GM12878 (cell line): ENCODE data around the gene SLC39A11. TPM values are rescaled to one million over a fixed set of nuclear protein-coding genes. Genes with fewer than 3 reads are reported as not detected.

Experiments used
- ATAC-seq: fragments of 200-7000 bp; cut with Tn5 transposase; 3 replicates; pipeline ENCODE4 v1.9.1; 2020; ENCODE audit warnings: mild to moderate bottlenecking, moderate library complexity
- BruUV-seq: library from RNA; stranded (reverse); fragments of 400-500 nt; replicated peaks from 2 replicates; lab custom pipeline; 2021; lab: Mats Ljungman, UMichigan
- CTCF ChIA-PET: fragments of 300-600 bp; sonication (Branson Sonifier 250); formaldehyde crosslinking; extraction: SDS; loops from one replicate; lab custom pipeline; 2021; ENCODE audit warnings: inconsistent platforms; lab: Yijun Ruan, JAX
- POLR2A ChIA-PET: fragments of 350-600 bp; formaldehyde crosslinking; extraction: SDS; loops from one replicate; lab custom pipeline; 2021; ENCODE audit warnings: inconsistent platforms; lab: Charles Lee
- RAD21 ChIA-PET: fragments of 300-600 bp; sonication (Branson Sonifier 250); formaldehyde crosslinking; loops from one replicate; lab custom pipeline; 2023; ENCODE audit warnings: antibody characterized with exemption; ENCODE audit not compliant: unreplicated experiment; lab: Charles Lee
- SMC1A ChIA-PET: fragments of 300-600 bp; sonication (Branson Sonifier 250); formaldehyde crosslinking; loops from one replicate; lab custom pipeline; 2023; ENCODE audit not compliant: unreplicated experiment, uncharacterized antibody; lab: Charles Lee
- DNase-seq: peaks from one replicate; pipeline ENCODE4 v3.0.0-alpha.2; 2011; ENCODE audit warnings: low read depth, low spot score
- FAIRE-seq: peaks from 3 replicates; lab custom pipeline; 2011; peaks lifted over from hg19 to GRCh38; lab: Jason Lieb, UNC
- H2AFZ ChIP-seq: 2 replicates; pipeline ENCODE4 v1.6.0; 2011; ENCODE audit warnings: low read depth, low read length, control low read depth; ENCODE audit not compliant: control insufficient read depth
- H3K27ac ChIP-seq: 2 replicates; pipeline ENCODE4 v1.5.1; 2011; ENCODE audit warnings: control low read depth; ENCODE audit not compliant: control insufficient read depth, insufficient read depth
- H3K27me3 ChIP-seq, 2 experiments: replicated peaks in 1 of 2; 2 replicates each; pipeline versions ENCODE4 v1.6.0 to v1.6.1; 2011; ENCODE audit warnings: low read length in 1 of 2; ENCODE audit not compliant: control insufficient read depth in 2 of 2, insufficient read depth in 2 of 2
- H3K36me3 ChIP-seq, 2 experiments: 2 replicates each; pipeline ENCODE4 v1.5.1; 2011; ENCODE audit warnings: low read length in 1 of 2; ENCODE audit not compliant: control insufficient read depth in 2 of 2, insufficient read depth in 2 of 2
- H3K4me1 ChIP-seq: 2 replicates; pipeline ENCODE4 v1.6.1; 2011; ENCODE audit warnings: mild to moderate bottlenecking, low read length, moderate library complexity, mixed read lengths; ENCODE audit not compliant: control insufficient read depth, insufficient read depth
- H3K4me2 ChIP-seq: 2 replicates; pipeline ENCODE4 v1.6.0; 2011; ENCODE audit warnings: control low read depth; ENCODE audit not compliant: control insufficient read depth, insufficient read depth
- H3K4me3 ChIP-seq: fragments of 200-600 bp; sonication (generic); 2 replicates; pipeline ENCODE4 v1.5.1; 2016
- H3K79me2 ChIP-seq: 2 replicates; pipeline ENCODE4 v1.6.0; 2011; ENCODE audit warnings: low read length; ENCODE audit not compliant: control insufficient read depth, insufficient read depth
- H3K9ac ChIP-seq: 2 replicates; pipeline ENCODE4 v1.8.0; 2011; ENCODE audit warnings: low read length, control low read depth, mixed read lengths; ENCODE audit not compliant: control insufficient read depth, insufficient read depth
- H3K9me3 ChIP-seq: replicated peaks from 3 replicates; pipeline ENCODE4 v1.5.1; 2011; ENCODE audit warnings: mild to moderate bottlenecking, low read length; ENCODE audit not compliant: control insufficient read depth, insufficient read depth
- H4K20me1 ChIP-seq: 2 replicates; pipeline ENCODE4 v1.6.0; 2011; ENCODE audit not compliant: control insufficient read depth, insufficient read depth
- EP300 ChIP-seq, 2 experiments: fragments of 150-350 bp in 1 of 2; IDR thresholded peaks; 2 replicates each; pipeline ENCODE4 v1.6.1; 2011 to 2012; ENCODE audit warnings: low read depth in 2 of 2, low read length in 2 of 2, borderline replicate concordance in 1 of 2, improper control_type of control experiment in 1 of 2, inconsistent platforms in 1 of 2; ENCODE audit not compliant: control insufficient read depth in 1 of 2
- ZBED1 ChIP-seq: IDR thresholded peaks from 2 replicates; pipeline ENCODE4 v1.6.1; 2016; ENCODE audit warnings: borderline replicate concordance
- WGBS: methylation state at CpG from one replicate; pipeline ENCODE4 v1.1.6; 2016; ENCODE audit warnings: low lambda C conversion rate; ENCODE audit not compliant: insufficient replicate concordance, insufficient coverage; ENCODE audit errors: missing lambda C conversion rate; 5-methylcytosine and 5-hydroxymethylcytosine counted together
- in situ Hi-C: fragments of 300-500 bp; cut with MboI; formaldehyde crosslinking; loops from 9 replicates; pipeline ENCODE4 v1.14.3; 2018; ENCODE audit warnings: mixed read lengths
- intact Hi-C: fragments of 100-400 bp; cut with micrococcal nuclease; formaldehyde crosslinking; loops from one replicate; pipeline ENCODE4 v1.14.2; 2022; ENCODE audit not compliant: unreplicated experiment
- polyA plus RNA-seq, 11 experiments: library from polyadenylated mRNA; depleted of rRNA in 4 of 11; unstranded in 6 of 11; stranded (reverse) in 5 of 11; fragments of >200 nt; fragmentation: Nextera tagmentation in 4 of 11; fragmentation: Illumina TruSeq in 1 of 11; extraction: Ambion mirVana in 4 of 11; extraction: Trizol in 1 of 11; gene quantifications; 1 replicate in 1 of 11; 2 replicates in 10 of 11; pipeline versions ENCODE4 v1.2.1 to v1.2.3, GENCODE V29; 2011 to 2016; ENCODE audit warnings: inconsistent platforms in 2 of 11, missing spikeins in 2 of 11, low read depth in 1 of 11
- total RNA-seq, 4 experiments: library from RNA; depleted of rRNA in 3 of 4; stranded (reverse); fragments of >200 nt in 3 of 4; fragmentation: Illumina TruSeq in 1 of 4; extraction: Trizol in 1 of 4; gene quantifications; 2 replicates each; pipeline versions ENCODE4 v1.2.1 to v1.2.3, GENCODE V29; 2013 to 2021
- TF ChIP-seq, protein P1 (sequence below): fragments of 450-650 bp; IDR thresholded peaks from 2 replicates; pipeline ENCODE4 v1.6.1; 2017; ENCODE audit warnings: borderline replicate concordance
- TF ChIP-seq, protein P2 (sequence below): fragments of 450-650 bp; formaldehyde crosslinking; IDR thresholded peaks from 2 replicates; pipeline ENCODE4 v1.4.0; 2020; ENCODE audit warnings: mild to moderate bottlenecking, moderate library complexity

Gene SLC39A11
- total and polyA plus RNA-seq, 10 of the 15 experiments (the other 5 are each of a cell fraction or from before 2014, with no cell fraction given), result 8.6 to 23.8 (median 14.0) TPM

DNA sequence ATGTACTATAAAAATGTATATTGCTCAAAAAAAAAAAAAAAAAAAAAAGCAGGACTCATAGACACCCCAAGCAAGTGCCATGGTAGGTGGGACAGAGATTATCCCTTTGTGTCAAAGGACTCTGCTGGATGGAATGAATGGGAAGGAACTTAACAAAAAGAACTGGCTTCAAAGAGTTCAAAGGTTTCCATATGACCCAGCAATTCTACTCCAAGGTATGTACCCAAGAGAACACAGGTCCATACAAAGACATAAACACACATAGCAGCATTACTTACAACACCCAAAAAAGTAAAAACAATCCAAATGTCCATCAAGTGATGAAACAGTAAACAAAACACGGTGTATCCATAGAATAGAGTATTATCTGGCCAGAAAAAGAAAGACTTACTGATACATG, 255.2 kb downstream of the SLC39A11 start (continued):
- no peak for TF ChIP-seq ZBED1
- no peak for TF ChIP-seq EP300 (IDR thresholded peaks at IDR 0.05; ENCODE audit: borderline replicate concordance in 1 of 2, control insufficient read depth in 1 of 2, low read depth in 2 of 2, low read length in 2 of 2)
- TF ChIP-seq, protein P1, sequence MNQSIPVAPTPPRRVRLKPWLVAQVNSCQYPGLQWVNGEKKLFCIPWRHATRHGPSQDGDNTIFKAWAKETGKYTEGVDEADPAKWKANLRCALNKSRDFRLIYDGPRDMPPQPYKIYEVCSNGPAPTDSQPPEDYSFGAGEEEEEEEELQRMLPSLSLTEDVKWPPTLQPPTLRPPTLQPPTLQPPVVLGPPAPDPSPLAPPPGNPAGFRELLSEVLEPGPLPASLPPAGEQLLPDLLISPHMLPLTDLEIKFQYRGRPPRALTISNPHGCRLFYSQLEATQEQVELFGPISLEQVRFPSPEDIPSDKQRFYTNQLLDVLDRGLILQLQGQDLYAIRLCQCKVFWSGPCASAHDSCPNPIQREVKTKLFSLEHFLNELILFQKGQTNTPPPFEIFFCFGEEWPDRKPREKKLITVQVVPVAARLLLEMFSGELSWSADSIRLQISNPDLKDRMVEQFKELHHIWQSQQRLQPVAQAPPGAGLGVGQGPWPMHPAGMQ, result no peak
- TF ChIP-seq, all 136 proteins: peak for 0

DNA sequence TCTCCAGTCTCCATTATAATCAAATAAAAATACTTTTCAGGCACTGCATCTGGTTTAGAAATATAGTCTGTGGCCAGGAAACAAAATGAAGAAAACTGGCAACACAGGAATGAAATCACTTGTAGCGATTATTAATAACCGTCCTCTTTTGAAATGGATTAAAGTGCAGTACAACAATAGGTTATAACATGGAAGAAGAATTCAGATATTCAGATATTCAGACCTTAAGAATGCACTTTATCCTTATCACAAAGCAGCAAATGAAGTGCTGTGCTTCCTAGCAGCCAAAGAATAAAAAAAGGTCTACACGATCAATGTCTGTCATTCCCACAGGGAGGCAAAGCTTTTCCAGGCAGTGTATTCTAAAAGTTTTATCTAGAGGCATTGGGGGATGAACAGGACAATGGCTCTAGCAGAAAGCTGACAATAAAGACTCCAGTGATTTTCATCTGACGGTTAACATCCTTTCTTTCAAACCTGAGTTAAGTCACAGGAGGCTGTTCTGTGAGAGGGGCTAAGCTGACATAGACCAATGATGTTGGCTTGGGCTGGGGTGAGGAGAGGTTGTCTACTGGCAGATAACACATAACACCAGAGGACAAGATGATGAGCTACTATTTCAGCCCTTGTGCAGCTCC, 259.2 kb downstream of the SLC39A11 start:
- no peak overlapping the region for H2AFZ ChIP-seq
- CTCF ChIA-PET, result no interaction called here
- H3K4me1 ChIP-seq, result no peaks in the 10 kb centered on the region
- no peak for FAIRE-seq
- in situ Hi-C loops, result no loop called here
- SMC1A ChIA-PET, result no interaction called here
- ATAC-seq, result no peak
- DNase-seq, result no peak
- no peak overlapping the region for H3K4me3 ChIP-seq
- no TSS peak for BruUV-seq
- intact Hi-C loops, result no loop called here
- H3K27me3 ChIP-seq, result no peaks in the 10 kb centered on the region
- TF ChIP-seq, protein P2, sequence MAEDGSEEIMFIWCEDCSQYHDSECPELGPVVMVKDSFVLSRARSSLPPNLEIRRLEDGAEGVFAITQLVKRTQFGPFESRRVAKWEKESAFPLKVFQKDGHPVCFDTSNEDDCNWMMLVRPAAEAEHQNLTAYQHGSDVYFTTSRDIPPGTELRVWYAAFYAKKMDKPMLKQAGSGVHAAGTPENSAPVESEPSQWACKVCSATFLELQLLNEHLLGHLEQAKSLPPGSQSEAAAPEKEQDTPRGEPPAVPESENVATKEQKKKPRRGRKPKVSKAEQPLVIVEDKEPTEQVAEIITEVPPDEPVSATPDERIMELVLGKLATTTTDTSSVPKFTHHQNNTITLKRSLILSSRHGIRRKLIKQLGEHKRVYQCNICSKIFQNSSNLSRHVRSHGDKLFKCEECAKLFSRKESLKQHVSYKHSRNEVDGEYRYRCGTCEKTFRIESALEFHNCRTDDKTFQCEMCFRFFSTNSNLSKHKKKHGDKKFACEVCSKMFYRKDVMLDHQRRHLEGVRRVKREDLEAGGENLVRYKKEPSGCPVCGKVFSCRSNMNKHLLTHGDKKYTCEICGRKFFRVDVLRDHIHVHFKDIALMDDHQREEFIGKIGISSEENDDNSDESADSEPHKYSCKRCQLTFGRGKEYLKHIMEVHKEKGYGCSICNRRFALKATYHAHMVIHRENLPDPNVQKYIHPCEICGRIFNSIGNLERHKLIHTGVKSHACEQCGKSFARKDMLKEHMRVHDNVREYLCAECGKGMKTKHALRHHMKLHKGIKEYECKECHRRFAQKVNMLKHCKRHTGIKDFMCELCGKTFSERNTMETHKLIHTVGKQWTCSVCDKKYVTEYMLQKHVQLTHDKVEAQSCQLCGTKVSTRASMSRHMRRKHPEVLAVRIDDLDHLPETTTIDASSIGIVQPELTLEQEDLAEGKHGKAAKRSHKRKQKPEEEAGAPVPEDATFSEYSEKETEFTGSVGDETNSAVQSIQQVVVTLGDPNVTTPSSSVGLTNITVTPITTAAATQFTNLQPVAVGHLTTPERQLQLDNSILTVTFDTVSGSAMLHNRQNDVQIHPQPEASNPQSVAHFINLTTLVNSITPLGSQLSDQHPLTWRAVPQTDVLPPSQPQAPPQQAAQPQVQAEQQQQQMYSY, result no peak
- TF ChIP-seq, all 136 proteins: peak for 0
- Histone ChIP-seq H3K36me3 (peaks cover 0 to 2% of the 10 kb centered on the region in 2 experiments; a peak in 1 of 4 replicates), H4K20me1 (no peaks in the 10 kb centered on the region), H3K79me2 (no peaks in the 10 kb centered on the region), H3K27ac (no peak overlapping the region), H3K9ac (no peak overlapping the region), H3K9me3 (no peaks in the 10 kb centered on the region), H3K4me2 (no peak overlapping the region)
- RAD21 ChIA-PET, result no interaction called here
- POLR2A ChIA-PET, result no interaction called here
- WGBS, result 95% methylated on average over 4 of the region's 4 CpGs
